ENCODE results near the gene HAPLN1.

HAPLN1 gene

GRCh38 chr5:83718195-83718825, 2.3 kb downstream of the HAPLN1 start:
- DNase-seq (ENCODE audit: low read depth): no peak

GRCh38 chr5:83715236-83716065, 5.2 kb downstream of the HAPLN1 start:
- DNase-seq (ENCODE audit: low read depth): no peak

DNA sequence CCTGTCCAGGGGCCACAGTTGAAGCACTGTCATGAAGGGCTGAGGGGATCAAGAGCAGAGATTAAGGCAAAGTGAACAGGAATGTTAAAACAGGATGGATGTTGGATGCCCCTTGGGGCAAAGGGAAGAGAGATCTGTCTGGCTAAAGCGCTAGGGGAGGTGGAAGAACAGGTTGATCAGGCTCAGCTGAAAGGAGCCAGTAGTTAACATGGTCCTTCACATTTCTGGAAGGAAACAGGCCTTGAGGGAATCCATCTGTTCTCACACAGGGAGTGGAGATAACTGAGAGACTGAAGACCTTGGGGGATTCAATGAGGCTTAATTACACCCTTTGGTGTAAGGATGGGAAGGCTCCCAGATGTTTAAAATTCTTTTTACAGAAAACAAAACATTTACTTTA, 5.8 kb downstream of the HAPLN1 start:
- no peak for DNase-seq (ENCODE audit: low read depth)

DNA sequence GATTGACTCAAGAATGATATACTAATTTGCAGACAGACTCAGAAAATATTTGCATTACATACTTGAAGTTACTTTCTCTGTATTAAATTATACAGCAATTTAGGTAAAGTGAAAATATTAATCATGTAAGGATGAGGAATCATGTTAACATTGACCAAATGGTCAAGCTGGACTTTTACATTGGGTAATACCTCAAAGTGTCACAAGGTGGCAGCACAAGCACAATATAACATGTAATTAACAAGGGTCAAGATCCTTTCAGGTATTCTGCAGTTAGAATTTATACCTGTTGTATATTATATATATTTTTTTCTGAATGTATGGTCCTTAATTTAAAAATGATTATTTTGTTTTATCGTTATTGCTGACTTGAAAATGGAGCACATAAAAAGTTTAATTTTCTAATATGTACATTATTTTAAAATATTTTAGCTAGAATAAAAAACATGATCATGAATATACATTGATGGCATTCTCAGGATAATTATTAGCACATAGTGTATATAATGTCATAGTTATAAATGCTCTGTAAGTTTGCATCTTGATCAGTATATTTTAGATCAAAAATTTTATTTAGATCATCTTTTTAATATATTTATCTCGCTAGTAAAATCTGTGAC, 8.6 kb downstream of the HAPLN1 start:
- DNase-seq (ENCODE audit: low read depth): no peak

- no peak for DNase-seq (ENCODE audit: low read depth)
These were observed 10.7 kb downstream of the HAPLN1 start for GRCh38 chr5:83709973-83710372.

- DNase-seq (ENCODE audit: low read depth): no peak
These were observed 12.5 kb downstream of the HAPLN1 start for GRCh38 chr5:83708170-83708569.

- DNase-seq (ENCODE audit: low read depth): no peak
These were observed 17.6 kb downstream of the HAPLN1 start for GRCh38 chr5:83703059-83703458.

- DNase-seq (ENCODE audit: low read depth): no peak
These were observed 18.8 kb downstream of the HAPLN1 start for GRCh38 chr5:83701886-83702285.

GRCh38 chr5:83689881-83690280, 30.8 kb downstream of the HAPLN1 start:
- no peak for DNase-seq (ENCODE audit: low read depth)

- DNase-seq (ENCODE audit: low read depth): no peak
These were observed 32.4 kb downstream of the HAPLN1 start for GRCh38 chr5:83688281-83688680.

GRCh38 chr5:83687124-83687619, 33.5 kb downstream of the HAPLN1 start:
- no peak for DNase-seq (ENCODE audit: low read depth)

GRCh38 chr5:83686251-83686650, 34.4 kb downstream of the HAPLN1 start:
- DNase-seq (ENCODE audit: low read depth): no peak

DNA sequence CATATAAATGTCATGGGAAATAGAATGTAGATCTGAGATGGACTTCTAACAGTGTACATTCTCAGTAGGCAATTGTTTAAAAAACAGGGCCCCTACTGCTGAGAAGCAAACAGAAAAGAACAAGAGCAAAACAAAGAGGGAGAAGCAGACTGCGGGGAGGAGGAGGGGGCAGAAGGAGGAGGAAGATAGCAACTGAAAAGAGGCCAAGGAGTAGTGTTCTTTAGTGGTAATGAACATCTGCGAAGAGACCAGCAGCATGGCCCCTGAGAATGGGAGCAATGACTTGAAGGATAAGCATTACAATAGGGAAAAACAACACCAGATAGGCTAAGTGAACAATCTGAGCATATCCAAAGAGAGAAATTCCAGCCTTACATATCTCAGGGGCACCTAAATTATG, 36.8 kb downstream of the HAPLN1 start:
- DNase-seq (ENCODE audit: low read depth): no peak

GRCh38 chr5:83672646-83673045, 48.0 kb downstream of the HAPLN1 start:
- no peak for DNase-seq (ENCODE audit: low read depth)

DNA sequence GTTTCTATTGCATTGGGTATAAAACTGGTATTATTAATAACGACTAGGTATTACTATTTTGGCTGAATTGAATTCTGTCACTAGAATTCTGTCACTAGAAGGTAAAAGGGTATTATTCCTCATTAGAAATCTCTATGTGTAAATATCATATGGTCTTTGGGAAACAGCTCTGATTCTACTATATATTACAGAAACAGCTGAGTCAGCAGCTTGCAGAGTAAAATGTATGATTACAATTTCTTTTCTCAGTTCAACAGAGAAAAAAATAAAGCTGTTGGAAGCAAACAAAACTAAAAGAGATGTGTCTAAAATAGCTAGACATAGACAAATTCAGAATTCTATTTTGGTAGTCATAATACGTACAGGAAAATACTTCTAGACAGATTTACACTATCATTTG, 48.5 kb downstream of the HAPLN1 start:
- DNase-seq (ENCODE audit: low read depth): no peak

DNA sequence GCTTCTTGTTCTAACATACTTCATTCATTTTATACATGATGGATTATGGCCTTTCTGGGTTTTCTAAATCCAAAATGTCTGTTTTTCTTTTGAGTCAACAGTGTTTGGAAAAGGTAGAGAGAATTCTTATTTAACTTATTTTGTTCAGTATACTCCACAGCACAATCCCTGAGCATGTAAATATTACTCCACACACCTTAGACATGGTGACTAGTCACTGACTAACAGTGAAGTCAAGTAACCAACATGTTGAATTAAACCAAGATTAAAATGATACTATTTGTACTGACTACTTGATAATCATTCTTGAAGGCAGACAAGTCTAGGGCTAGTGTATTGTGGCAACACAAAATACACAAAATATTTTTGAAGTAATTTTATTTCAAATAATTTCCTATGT, 55.0 kb downstream of the HAPLN1 start:
- no peak for DNase-seq (ENCODE audit: low read depth)

GRCh38 chr5:83662558-83662957, 58.1 kb downstream of the HAPLN1 start:
- DNase-seq (ENCODE audit: low read depth): no peak

DNA sequence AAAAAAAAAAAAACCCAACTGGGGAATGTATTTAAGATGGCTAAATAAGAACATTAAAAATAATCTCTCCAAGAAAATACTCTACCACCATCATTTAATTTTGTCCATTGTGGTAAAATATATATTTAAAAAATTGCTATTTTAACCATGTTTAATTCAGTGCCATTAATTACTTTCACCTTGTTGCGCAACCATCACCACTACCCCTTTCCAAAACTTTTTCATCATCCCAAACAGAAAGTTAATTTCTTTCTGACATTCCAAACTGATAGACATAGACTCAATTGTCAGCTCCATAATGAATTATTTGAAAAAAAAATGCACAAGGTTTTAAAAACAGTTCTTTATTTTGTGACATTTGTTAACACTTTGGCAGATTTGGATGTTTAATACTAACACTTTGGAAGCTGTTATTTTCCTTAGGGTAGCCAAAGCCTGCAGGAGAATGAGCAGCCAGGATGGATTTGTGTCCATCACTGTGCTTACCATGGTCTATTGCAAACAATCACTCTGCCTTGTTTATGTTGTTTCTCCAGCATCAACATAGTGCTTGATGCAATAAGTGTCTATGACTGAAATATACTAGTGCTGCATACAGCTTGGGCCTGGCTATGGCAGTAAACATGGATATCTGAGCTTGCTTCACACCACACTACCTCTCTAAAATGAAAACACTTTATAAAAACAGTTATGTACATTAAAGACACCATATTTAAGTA, 62.7 kb downstream of the HAPLN1 start:
- DNase-seq (ENCODE audit: low read depth): no peak

DNA sequence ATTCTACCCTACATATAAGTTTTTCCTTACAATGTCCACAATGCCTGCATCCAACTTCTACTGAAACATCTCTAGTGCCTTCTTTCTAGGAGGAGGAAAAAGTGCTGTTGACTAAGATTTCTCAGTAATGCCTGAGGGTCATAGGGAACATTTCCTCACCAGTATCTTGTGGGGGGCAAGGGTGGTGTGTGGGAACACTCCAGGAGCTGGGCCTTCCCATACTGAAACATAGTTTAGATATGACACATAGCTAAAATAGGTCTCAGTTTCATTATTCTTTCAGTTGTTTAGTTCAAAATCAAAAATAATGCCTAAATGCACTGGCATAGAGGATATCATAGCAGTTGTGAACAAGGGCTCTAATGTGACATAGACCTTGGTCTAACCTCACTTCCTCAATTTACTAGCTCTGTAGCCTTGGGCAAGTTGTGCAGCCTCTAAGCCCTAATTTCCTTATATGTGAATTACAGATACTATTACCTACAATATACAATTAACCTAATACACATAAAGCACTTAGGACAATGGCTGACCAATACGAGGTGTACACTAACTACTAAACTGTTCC, 66.1 kb downstream of the HAPLN1 start:
- DNase-seq (ENCODE audit: low read depth): no peak

DNA sequence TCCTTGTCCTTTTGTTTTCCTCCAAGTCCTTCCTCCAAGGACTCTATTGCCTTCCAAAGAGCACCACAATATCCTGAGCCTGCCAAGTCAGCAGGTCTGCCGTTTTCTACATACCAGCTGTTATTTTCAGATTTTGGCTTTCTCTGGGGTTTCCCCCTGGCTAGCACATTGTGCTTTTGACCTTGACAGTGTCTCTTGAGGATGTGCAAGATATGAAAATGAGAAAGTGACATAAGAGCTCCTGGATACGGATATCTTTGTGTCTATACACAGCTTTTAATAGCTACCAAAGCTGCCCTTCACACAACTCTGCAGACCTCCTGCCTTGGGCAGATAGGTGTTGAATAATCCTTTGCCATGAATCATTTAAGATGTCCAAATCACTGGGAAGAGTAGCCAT, 67.0 kb downstream of the HAPLN1 start:
- no peak for DNase-seq (ENCODE audit: low read depth)

DNA sequence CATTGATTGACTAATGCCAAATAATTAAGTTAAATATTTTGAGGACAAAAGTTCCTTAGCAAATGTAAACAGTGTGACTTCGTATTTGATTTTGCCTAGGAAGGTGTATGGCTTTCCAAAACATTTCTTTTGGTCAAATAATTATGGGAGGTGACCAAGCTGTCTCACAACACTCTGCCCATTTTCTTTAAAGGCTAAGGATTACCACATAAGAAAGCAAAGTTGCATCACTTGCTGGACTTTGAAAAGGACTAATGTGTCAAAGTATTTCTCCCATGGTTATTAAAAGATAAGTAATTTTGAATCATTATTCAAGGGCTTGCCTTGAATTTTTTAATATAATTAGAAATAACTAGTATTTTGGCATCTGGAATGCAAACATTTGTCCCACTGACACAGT, 74.7 kb downstream of the HAPLN1 start:
- no peak for DNase-seq (ENCODE audit: low read depth)

DNA sequence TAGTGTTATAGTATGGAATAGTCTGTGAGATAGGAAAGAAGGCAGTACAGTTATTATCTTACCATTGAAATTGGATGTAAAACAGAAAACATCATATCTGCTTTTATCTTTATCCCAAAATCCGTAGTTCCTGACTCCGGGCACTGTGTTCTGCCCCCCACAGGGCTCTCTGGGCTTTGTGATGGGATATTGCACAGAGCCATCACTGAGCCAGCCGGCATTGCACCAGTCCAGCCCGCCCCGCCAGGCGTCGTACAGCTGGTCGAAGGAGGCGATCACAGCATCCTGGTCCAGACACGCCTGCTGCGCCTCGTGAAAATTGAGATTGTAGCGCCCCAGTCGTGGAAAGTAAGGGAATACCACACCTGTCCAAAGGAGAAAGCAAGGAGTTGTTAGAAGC, 76.4 kb downstream of the HAPLN1 start:
- DNase-seq (ENCODE audit: low read depth): no peak
